Measurements from ENCODE around the gene ETFB. TPM values are rescaled to one million over a fixed set of nuclear protein-coding genes. Genes with fewer than 3 reads are reported as not detected.

Gene ETFB
- total RNA-seq, 4 donors from 2014 or later: 125 to 305 (median 154) TPM

DNA sequence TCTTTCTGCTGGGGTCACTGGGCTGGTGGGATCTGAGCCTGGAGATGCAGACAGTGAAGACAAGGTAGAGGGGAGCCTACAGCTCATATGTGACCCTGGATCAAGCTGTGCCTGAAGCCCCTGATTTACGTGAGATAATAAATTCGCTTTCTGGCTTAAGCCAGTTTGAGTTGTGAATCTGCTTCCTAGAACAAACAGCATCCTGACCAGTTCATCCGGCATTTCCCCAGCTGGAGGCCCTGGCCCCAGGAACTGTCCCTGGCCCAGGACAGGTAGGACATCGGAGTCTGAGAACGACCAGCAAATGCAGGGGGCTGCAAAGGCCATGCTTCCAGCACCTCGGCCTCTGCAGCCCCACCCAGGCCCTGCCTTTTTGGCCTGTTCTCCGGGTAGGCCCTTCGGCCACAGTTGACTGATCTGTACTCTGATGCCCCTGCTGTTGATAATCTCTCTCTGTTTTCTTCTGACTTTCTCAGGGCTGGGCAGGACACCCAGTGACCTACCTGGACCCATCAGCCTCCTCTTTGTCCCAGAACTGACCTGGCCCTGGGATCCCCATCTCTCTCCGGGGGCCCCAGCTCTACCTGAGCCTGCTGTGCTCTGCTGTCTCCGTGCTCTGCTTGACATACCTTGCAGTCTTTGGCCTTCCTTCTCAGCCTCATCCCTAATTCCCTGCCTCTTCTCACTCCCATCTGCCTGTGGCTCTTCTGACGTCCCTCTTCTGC is 14.8 kb downstream of the ETFB start:
- DNase-seq: no peak
- H3K36me3 ChIP-seq: peaks cover 0 to 43% (median 0%) of the 10 kb centered on the region in 3 donors
- no peak for TF ChIP-seq POLR2A (IDR thresholded peaks at IDR 0.05)
- TF ChIP-seq, protein P1, sequence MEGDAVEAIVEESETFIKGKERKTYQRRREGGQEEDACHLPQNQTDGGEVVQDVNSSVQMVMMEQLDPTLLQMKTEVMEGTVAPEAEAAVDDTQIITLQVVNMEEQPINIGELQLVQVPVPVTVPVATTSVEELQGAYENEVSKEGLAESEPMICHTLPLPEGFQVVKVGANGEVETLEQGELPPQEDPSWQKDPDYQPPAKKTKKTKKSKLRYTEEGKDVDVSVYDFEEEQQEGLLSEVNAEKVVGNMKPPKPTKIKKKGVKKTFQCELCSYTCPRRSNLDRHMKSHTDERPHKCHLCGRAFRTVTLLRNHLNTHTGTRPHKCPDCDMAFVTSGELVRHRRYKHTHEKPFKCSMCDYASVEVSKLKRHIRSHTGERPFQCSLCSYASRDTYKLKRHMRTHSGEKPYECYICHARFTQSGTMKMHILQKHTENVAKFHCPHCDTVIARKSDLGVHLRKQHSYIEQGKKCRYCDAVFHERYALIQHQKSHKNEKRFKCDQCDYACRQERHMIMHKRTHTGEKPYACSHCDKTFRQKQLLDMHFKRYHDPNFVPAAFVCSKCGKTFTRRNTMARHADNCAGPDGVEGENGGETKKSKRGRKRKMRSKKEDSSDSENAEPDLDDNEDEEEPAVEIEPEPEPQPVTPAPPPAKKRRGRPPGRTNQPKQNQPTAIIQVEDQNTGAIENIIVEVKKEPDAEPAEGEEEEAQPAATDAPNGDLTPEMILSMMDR (IDR thresholded peaks at IDR 0.05): no peak
- peak overlapping the region in 1 of 4 donors; percentile 64 for H3K27ac ChIP-seq
- H3K27me3 ChIP-seq: no peaks in the 10 kb centered on the region
- H3K4me3 ChIP-seq: no peak overlapping the region
- no peaks in the 10 kb centered on the region for H3K4me1 ChIP-seq
- H3K9me3 ChIP-seq: no peaks in the 10 kb centered on the region

DNA sequence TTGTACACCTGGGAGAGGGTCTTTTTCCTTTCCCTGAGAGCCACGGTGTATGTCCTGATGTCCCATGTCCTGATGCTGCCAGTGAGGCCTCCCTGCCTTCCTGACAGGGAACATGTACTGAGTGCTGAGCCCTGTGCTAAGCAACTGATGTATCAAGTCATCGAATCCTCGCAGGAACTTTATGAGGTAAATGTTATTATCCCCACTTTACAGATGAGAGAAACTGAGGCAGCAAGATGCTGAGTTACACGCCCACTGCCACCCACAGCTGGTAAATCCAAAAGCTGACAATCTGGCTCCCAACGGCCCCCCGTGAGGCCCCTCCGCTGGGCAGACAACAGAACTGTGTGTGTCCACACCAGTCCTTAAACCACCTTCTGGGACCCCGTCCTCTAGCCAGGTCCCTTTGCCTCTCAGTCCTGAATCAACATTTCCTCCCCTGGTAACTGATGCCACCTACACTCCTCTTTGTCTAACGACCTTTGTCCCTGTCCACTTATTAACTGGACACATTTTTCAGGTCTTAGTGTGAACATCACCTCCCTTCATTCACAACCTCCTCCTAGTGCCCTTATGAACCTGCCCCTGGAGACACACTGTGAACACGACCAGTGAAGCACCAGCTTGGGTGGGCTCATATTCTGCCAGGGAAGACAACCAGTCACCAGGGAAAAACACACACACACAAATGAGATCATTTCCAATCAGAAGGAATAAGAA is 18.8 kb downstream of the ETFB start:
- TF ChIP-seq, protein P1 (IDR thresholded peaks at IDR 0.05): no peak
- no peak for TF ChIP-seq POLR2A (IDR thresholded peaks at IDR 0.05)
- Histone ChIP-seq H3K27ac (peak overlapping the region in 1 of 4 donors; percentile 33), H3K27me3 (no peaks in the 10 kb centered on the region), H3K4me1 (peaks cover 0 to 9% (median 0%) of the 10 kb centered on the region in 4 donors), H3K4me3 (no peak overlapping the region), H3K9me3 (no peaks in the 10 kb centered on the region), H3K36me3 (peaks cover 0 to 48% (median 0%) of the 10 kb centered on the region in 3 donors)
- DNase-seq: no peak

DNA sequence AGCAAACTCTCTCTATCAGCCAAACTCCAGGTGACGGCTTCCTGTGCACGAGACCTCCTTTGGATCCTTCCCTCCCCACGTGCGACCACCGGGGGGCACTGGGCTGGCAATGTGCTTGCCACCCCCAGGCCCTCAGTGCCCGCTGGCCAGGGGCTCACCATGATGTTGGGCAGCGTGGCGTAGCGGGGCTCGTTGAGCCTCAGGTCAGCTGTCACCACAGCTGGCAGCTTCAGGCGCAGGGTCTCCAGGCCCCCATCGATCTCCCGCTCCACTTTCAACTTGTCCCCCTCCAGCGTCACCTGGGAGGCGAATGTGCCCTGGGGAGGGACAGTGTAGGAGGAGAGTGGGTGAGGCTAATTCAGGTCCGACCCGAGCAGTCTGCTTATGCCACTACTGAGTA is 19.4 kb downstream of the ETFB start:
- Histone ChIP-seq H3K27me3 (no peaks in the 10 kb centered on the region), H3K36me3 (peaks cover 0 to 42% (median 0%) of the 10 kb centered on the region in 3 donors), H3K4me3 (no peak overlapping the region), H3K27ac (no peak overlapping the region), H3K9me3 (no peaks in the 10 kb centered on the region), H3K4me1 (peaks cover 0 to 9% (median 0%) of the 10 kb centered on the region in 4 donors)
- TF ChIP-seq POLR2A (IDR thresholded peaks at IDR 0.05): no peak
- TF ChIP-seq, protein P1 (IDR thresholded peaks at IDR 0.05): no peak
- no peak for DNase-seq

DNA sequence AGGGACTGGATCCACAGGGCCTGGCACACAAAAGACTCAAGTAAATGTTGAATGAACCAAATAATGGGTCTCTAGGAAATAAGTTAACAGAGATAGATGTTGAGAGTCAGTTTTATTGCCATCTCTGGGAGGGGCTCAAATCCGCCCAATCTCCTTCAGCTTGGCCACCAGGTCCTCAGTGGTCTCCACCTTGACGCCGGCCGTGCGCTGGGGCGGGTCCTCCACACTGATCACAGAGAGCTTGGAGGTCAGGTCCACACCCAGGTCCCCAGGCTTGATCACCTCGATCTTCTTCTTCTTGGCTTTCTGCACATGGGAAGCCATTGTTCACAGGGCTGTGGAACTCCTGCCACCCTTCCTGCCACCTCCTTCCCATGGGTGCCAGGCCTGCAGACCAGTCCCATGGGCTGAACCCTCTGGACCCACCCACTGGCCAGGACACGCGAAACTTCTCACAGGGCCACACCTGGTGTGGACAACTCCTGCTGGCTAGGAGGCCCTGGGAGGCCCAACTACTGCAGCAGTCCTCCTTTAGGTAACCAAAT is 21.0 kb downstream of the ETFB start:
- H3K4me3 ChIP-seq: no peak overlapping the region
- TF ChIP-seq POLR2A (IDR thresholded peaks at IDR 0.05): no peak
- TF ChIP-seq, protein P1 (IDR thresholded peaks at IDR 0.05): no peak
- H3K27ac ChIP-seq: peak overlapping the region in 2 of 4 donors; percentile 34 to 55
- H3K27me3 ChIP-seq: no peaks in the 10 kb centered on the region
- H3K36me3 ChIP-seq: peaks cover 0 to 29% (median 0%) of the 10 kb centered on the region in 3 donors
- H3K4me1 ChIP-seq: peaks cover 0 to 14% (median 4%) of the 10 kb centered on the region in 4 donors
- H3K9me3 ChIP-seq: no peaks in the 10 kb centered on the region
- DNase-seq: no peak

DNA sequence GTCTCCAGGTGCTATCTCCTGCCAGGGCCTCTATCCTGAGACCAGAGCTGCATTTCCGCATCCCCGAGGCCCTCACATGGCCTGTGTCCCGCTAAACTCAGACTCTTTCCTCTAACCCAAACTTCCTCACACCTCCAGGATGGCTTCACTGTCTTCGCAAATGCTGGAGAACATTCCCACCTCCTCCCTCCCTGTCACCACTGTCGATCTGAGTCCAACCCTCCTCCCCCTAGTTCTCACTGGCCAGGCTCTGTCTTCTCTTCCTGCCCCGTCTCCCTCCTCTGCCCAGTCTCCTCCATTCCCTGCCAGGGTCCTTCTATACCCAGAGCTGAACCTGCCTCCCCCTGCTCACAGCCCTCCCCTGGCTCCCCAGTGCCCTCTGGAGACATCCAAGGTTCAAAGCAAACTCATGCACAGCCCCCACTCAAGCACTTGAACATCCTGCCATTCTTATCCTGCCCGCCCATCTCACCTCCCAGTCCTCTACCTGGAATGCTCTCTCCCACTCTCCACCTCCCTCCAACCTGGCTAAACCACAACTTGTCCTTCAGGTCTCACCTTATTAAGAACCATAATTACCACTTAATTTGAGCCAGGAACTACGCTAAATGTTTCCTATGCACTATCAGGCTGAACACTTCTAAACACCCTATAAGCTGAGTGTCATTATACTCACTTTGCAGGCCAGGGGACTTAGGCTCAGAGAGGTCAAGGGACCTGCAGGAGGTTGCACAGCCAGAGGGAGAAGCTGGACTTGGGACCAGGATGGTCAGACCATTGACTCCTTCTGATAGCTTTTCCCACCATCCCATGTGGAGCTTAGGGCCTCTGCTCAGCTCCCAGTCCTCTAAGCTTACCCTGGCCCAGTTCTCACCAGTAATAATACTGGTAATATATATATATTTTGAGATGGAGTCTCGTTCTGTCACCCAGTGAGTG is 23.3 kb downstream of the ETFB start:
- DNase-seq: no peak
- TF ChIP-seq, protein P1 (IDR thresholded peaks at IDR 0.05): no peak
- peak overlapping the region in 1 of 4 donors; percentile 83 for H3K27ac ChIP-seq

More for the DNA sequence above, 23.3 kb downstream of the ETFB start:
- Histone ChIP-seq H3K36me3 (peaks cover 0 to 21% (median 0%) of the 10 kb centered on the region in 3 donors), H3K4me1 (peaks cover 0 to 23% (median 6%) of the 10 kb centered on the region in 4 donors), H3K4me3 (no peak overlapping the region), H3K27me3 (no peaks in the 10 kb centered on the region), H3K9me3 (no peaks in the 10 kb centered on the region)
